ENCODE data around the gene MEG3.

Gene MEG3

DNA sequence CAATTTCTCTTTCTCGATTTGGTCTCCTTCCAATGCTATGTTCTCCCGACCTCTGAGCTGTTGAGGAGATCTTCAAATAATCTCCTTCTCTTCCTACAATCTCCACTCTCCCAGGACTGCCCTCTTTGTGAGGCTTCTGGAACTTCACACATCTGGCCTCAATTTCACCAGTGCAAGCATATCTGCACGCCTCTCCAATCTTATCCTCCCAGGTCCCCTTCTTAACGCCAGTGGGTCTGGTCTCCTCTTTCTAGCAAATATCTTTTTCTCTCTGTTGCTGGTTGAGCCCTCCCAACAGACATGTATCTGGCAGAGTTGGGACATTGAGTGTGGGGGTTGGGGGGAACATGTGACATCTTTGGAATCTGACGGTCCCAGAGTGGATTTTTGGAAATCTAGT, 59.7 kb downstream of the MEG3 start:
- Histone ChIP-seq H3K9ac (ENCODE audit: low read length in 2 of 2) (no peak overlapping the region), H3K27me3 (ENCODE audit: control insufficient read depth in 1 of 2, insufficient read depth in 2 of 2, low read length in 2 of 2) (peaks cover 3 to 5% of the 10 kb centered on the region in 2 donors), H3K4me1 (ENCODE audit: control insufficient read depth, insufficient read depth, low read length) (peaks cover 2% of the 10 kb centered on the region), H3K36me3 (ENCODE audit: control insufficient read depth in 2 of 2, insufficient read depth in 2 of 2, low read length in 2 of 2) (no peaks in the 10 kb centered on the region), H3K9me3 (ENCODE audit: control insufficient read depth in 2 of 2, low read length in 2 of 2) (peaks cover 0 to 5% of the 10 kb centered on the region in 2 donors), H3K4me3 (ENCODE audit: low read length in 2 of 2) (no peak overlapping the region), H3K27ac (ENCODE audit: low read length) (no peak overlapping the region)

DNA sequence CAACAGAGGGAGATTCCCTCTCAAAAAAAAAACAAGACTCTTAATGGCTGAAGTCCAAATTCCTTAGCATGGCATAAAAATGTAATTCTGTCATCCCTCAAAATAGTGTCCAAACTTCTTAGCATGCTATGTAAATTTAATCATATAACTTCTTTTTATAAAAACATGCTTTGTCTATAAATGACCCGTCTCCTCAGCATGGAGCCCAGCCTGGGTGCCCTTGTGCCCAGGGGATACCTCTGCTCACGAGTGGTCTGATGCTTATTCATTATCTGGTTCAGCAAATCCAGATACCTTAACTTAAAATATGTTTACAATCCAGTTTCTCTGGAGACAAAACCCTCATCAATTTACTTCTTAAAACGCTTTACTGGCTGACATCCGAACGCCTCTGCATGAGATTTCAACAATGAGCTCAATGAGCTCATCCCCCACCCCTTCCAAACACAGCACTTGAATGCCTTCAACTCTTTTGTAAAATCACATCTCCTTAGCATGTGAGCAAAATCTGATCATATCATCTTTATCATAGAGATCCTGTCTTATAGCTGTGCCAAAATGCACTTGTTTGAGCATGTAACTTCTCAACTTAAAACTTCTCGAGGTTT, 61.9 kb downstream of the MEG3 start:
- H3K27ac ChIP-seq (ENCODE audit: low read length): no peak overlapping the region
- peaks cover 5 to 8% of the 10 kb centered on the region in 2 donors for H3K27me3 ChIP-seq (ENCODE audit: control insufficient read depth in 1 of 2, insufficient read depth in 2 of 2, low read length in 2 of 2)
- H3K9me3 ChIP-seq (ENCODE audit: control insufficient read depth in 2 of 2, low read length in 2 of 2): no peaks in the 10 kb centered on the region
- no peaks in the 10 kb centered on the region for H3K4me1 ChIP-seq (ENCODE audit: control insufficient read depth, insufficient read depth, low read length)
- no peak overlapping the region for H3K9ac ChIP-seq (ENCODE audit: low read length in 2 of 2)
- H3K4me3 ChIP-seq (ENCODE audit: low read length in 2 of 2): no peak overlapping the region
- H3K36me3 ChIP-seq (ENCODE audit: control insufficient read depth in 2 of 2, insufficient read depth in 2 of 2, low read length in 2 of 2): no peaks in the 10 kb centered on the region

DNA sequence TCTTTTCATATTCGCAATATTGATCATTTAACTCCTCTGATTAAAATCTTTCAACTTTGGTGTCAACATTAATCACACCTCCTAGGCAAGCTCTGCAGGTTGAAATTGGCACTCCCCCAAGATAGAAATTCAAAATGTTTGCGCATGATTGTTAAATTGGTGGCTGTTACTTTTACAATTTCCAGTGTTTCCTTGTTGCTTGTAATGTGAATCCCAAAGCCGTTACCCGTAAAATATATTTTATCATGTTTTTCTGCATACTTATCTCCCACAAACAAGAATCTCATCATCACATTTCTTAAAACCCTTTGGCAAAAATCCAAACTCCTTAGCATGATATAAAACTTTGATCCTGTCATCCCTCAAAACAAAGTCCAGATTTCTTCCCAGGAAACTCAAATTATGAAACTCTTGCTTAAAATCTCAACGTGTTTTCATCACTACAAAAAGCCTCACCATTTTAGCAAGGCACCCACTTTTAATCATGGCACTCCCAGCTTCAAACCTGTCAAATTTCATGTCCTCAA, 62.9 kb downstream of the MEG3 start:
- Histone ChIP-seq H3K9me3 (ENCODE audit: control insufficient read depth in 2 of 2, low read length in 2 of 2) (no peaks in the 10 kb centered on the region), H3K4me1 (ENCODE audit: control insufficient read depth, insufficient read depth, low read length) (no peaks in the 10 kb centered on the region), H3K36me3 (ENCODE audit: control insufficient read depth in 2 of 2, insufficient read depth in 2 of 2, low read length in 2 of 2) (no peaks in the 10 kb centered on the region), H3K27me3 (ENCODE audit: control insufficient read depth in 1 of 2, insufficient read depth in 2 of 2, low read length in 2 of 2) (peaks cover 5 to 8% of the 10 kb centered on the region in 2 donors), H3K9ac (ENCODE audit: low read length in 2 of 2) (no peak overlapping the region), H3K4me3 (ENCODE audit: low read length in 2 of 2) (no peak overlapping the region), H3K27ac (ENCODE audit: low read length) (no peak overlapping the region)

DNA sequence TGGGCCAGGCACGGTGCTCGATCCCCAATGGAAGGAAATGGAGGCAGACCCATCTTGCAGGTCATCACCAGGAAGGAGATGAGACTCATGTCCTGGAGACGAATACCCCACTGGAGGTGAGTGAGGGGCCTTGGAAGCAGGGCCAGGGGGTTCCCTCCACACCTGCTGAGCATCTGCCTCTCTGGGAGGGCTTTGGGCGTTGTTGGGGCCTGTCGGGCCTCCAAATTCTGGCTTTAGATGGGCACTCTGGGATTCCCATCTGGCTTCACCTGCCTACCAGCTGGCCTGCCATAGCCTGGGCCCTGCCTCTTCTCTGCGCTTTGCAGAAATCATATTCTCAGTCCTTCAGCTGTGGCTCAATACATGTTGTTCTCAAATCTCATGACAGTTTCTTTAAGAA, 63.7 kb downstream of the MEG3 start:
- H3K4me1 ChIP-seq (ENCODE audit: control insufficient read depth, insufficient read depth, low read length): no peaks in the 10 kb centered on the region
- H3K27ac ChIP-seq (ENCODE audit: low read length): no peak overlapping the region
- H3K27me3 ChIP-seq (ENCODE audit: control insufficient read depth in 1 of 2, insufficient read depth in 2 of 2, low read length in 2 of 2): peaks cover 4 to 9% of the 10 kb centered on the region in 2 donors
- no peaks in the 10 kb centered on the region for H3K9me3 ChIP-seq (ENCODE audit: control insufficient read depth in 2 of 2, low read length in 2 of 2)
- no peak overlapping the region for H3K4me3 ChIP-seq (ENCODE audit: low read length in 2 of 2)
- no peak overlapping the region for H3K9ac ChIP-seq (ENCODE audit: low read length in 2 of 2)
- no peaks in the 10 kb centered on the region for H3K36me3 ChIP-seq (ENCODE audit: control insufficient read depth in 2 of 2, insufficient read depth in 2 of 2, low read length in 2 of 2)

DNA sequence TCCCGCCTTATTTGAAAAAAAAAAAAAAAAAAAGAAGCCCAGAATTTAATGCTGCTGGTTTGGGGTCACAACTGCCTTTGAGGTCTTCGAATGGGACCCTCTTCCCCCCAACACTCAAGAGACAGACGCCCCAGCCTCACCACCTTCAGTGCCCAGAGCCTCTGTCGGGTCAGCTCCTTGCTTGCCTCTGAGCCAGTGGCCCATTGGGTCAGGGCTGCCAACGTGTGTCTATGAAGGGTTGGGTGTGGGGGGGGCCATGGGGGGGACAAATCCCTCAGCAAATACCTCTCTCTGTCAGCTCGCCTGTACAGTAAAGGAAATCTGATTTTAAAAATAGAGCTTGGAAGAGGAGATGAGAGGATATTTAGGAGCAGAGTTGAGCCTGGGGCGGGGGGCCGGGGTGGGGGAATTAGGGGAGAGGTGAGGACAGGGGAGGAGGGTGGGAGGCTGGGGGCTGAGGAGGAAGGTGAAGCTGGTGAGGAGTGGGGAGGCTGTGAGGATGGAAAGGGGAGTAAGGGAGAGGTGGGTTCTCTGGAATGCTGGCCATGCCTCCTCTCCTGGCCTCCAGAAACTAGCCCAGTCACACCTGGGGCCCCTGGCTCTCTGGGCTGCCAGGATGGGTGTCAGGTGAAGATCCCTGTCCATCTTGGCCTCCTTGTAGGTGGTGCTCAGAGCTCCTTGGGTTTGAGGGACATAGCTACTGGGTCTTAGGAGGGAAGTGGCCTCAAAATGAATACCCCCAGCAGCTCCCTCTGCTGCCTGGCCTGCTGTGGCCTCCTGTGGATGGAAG, 64.3 kb downstream of the MEG3 start:
- peaks cover 5 to 7% of the 10 kb centered on the region in 2 donors for H3K27me3 ChIP-seq (ENCODE audit: control insufficient read depth in 1 of 2, insufficient read depth in 2 of 2, low read length in 2 of 2)
- H3K36me3 ChIP-seq (ENCODE audit: control insufficient read depth in 2 of 2, insufficient read depth in 2 of 2, low read length in 2 of 2): no peaks in the 10 kb centered on the region
- H3K27ac ChIP-seq (ENCODE audit: low read length): no peak overlapping the region
- H3K9me3 ChIP-seq (ENCODE audit: control insufficient read depth in 2 of 2, low read length in 2 of 2): no peaks in the 10 kb centered on the region
- no peak overlapping the region for H3K4me3 ChIP-seq (ENCODE audit: low read length in 2 of 2)
- no peaks in the 10 kb centered on the region for H3K4me1 ChIP-seq (ENCODE audit: control insufficient read depth, insufficient read depth, low read length)
- H3K9ac ChIP-seq (ENCODE audit: low read length in 2 of 2): no peak overlapping the region

DNA sequence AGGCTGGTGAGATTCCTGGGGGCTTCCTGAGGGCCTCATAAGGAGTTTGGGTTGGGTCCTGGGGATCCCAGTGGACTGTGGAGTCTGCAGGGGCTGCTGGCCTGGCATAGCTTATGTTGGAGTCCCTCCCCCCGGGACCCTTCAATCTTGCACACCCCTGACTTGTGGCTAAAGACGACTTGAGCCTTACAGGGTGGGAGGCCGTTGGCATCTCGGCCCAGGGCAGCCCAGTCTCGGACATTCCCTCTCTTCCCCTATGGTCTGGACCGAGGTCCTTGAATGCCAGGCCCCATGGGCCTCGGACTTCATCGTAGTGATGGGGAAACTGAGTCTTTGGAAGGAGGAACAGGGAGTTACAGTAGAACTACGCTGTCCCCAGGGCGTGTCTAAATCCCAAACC, 65.1 kb downstream of the MEG3 start:
- no peak overlapping the region for H3K4me3 ChIP-seq (ENCODE audit: low read length in 2 of 2)
- no peaks in the 10 kb centered on the region for H3K9me3 ChIP-seq (ENCODE audit: control insufficient read depth in 2 of 2, low read length in 2 of 2)
- H3K4me1 ChIP-seq (ENCODE audit: control insufficient read depth, insufficient read depth, low read length): no peaks in the 10 kb centered on the region
- peaks cover 3 to 9% of the 10 kb centered on the region in 2 donors for H3K27me3 ChIP-seq (ENCODE audit: control insufficient read depth in 1 of 2, insufficient read depth in 2 of 2, low read length in 2 of 2)
- H3K27ac ChIP-seq (ENCODE audit: low read length): no peak overlapping the region
- no peak overlapping the region for H3K9ac ChIP-seq (ENCODE audit: low read length in 2 of 2)
- no peaks in the 10 kb centered on the region for H3K36me3 ChIP-seq (ENCODE audit: control insufficient read depth in 2 of 2, insufficient read depth in 2 of 2, low read length in 2 of 2)

DNA sequence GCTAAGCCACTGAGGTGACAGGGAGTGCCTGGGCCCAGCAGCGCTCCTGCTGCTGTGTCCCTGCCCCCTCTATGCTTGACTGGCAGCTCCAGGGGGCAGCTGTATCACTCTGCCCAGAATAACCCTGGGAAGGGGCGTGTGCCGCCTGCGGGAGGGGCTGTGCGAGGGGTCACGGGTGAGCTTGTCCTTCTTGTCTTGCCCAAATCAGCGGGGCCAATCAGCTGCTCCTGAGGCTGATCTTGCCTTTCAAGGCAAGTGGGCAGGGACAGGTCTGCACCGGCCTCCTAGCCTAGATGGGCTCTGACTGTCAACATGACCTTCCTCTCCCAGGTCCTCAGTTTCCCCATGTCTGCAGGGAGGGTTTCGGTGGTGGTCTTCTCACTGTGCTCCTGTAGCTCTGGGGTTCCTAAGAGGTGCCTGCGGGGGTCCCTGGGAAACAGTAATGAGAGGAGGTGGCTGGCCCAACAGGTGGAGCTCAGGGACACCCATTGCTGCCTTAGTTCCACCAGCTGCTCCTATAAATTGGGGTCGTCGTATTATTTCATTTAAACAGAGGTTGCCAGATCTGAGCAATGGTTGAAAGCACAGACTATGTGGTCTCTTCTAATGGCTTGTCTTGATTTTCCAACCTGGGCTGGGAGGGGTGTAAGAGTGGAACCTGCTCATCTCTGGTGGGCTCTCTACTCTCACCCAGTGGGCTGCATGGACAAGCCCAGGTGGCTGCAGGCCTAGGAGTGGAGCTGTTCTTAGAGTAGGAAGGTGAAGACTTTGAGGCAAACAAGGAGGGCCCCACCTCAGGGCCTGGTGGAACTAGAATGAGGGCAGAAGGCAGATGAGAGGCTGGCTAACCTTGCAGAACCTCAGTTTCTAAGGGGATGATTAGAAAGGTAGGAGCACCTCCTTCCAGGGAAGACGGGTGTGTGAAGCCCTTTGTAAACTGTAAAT, 65.9 kb downstream of the MEG3 start:
- Histone ChIP-seq H3K4me1 (ENCODE audit: control insufficient read depth, insufficient read depth, low read length) (no peaks in the 10 kb centered on the region), H3K9ac (ENCODE audit: low read length in 2 of 2) (no peak overlapping the region), H3K27ac (ENCODE audit: low read length) (no peak overlapping the region), H3K27me3 (ENCODE audit: control insufficient read depth in 1 of 2, insufficient read depth in 2 of 2, low read length in 2 of 2) (peaks cover 3 to 9% of the 10 kb centered on the region in 2 donors), H3K36me3 (ENCODE audit: control insufficient read depth in 2 of 2, insufficient read depth in 2 of 2, low read length in 2 of 2) (no peaks in the 10 kb centered on the region), H3K9me3 (ENCODE audit: control insufficient read depth in 2 of 2, low read length in 2 of 2) (no peaks in the 10 kb centered on the region), H3K4me3 (ENCODE audit: low read length in 2 of 2) (no peak overlapping the region)

DNA sequence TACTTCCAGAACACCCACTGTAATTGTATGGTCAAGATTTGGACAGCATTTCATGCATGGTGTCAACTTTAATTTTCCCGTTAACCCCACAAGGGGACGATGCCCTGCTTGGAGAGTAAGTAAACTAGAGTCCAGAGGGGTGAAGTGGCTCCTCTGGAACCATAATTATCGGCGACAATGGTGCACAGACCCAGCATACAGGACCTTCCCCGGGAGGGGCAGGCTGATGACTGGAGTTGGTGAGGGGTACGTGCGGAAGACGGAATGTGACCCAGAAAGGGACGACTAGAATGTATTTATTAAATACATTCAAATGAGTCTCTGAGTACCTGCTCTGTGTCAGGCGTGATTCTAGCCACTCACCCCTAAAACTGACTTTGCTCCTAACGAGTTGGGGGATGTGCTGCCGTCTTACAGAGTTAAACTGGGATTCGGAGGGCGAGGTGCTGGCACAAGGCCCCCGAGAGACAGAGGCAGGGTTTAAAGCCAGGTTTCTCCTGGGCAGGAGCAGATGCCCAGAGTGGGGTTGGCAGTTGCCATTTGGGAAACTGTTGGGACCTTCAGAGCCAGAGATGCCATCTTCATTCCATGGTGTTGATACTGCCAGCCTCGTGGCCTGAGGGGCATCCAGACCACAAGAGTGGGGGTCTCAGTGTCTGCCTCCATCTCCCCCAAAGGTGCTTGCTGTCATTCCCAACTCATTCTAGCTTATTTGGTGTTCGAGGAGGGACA, 66.7 kb downstream of the MEG3 start:
- Histone ChIP-seq H3K36me3 (ENCODE audit: control insufficient read depth in 2 of 2, insufficient read depth in 2 of 2, low read length in 2 of 2) (no peaks in the 10 kb centered on the region), H3K27ac (ENCODE audit: low read length) (no peak overlapping the region), H3K27me3 (ENCODE audit: control insufficient read depth in 1 of 2, insufficient read depth in 2 of 2, low read length in 2 of 2) (peaks cover 7 to 9% of the 10 kb centered on the region in 2 donors)

DNA sequence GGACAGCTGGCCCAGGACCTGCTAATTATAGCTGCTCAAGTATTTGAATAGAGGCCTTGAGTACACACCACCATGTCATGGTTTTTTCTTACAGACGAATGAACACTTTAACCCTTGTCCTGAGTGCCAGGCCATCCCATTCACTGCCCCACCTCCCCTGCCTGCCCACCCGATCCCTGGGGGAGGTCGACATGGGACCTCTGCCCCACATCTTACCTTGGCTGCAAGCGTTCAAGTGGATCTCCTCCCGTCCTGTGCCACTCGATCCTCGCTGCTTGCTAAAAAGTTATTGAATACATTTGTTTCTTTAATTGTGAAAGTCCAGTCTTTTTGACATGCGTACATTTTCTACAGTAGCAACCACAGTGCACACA, 67.3 kb downstream of the MEG3 start:
- H3K4me1 ChIP-seq (ENCODE audit: control insufficient read depth, insufficient read depth, low read length): no peaks in the 10 kb centered on the region
- H3K27ac ChIP-seq (ENCODE audit: low read length): no peak overlapping the region
- no peaks in the 10 kb centered on the region for H3K36me3 ChIP-seq (ENCODE audit: control insufficient read depth in 2 of 2, insufficient read depth in 2 of 2, low read length in 2 of 2)
- peaks cover 7 to 9% of the 10 kb centered on the region in 2 donors for H3K27me3 ChIP-seq (ENCODE audit: control insufficient read depth in 1 of 2, insufficient read depth in 2 of 2, low read length in 2 of 2)
- no peak overlapping the region for H3K9ac ChIP-seq (ENCODE audit: low read length in 2 of 2)
- H3K9me3 ChIP-seq (ENCODE audit: control insufficient read depth in 2 of 2, low read length in 2 of 2): no peaks in the 10 kb centered on the region
- no peak overlapping the region for H3K4me3 ChIP-seq (ENCODE audit: low read length in 2 of 2)

More for the DNA sequence above, 66.7 kb downstream of the MEG3 start:
- no peak overlapping the region for H3K9ac ChIP-seq (ENCODE audit: low read length in 2 of 2)
- H3K4me1 ChIP-seq (ENCODE audit: control insufficient read depth, insufficient read depth, low read length): no peaks in the 10 kb centered on the region
- H3K4me3 ChIP-seq (ENCODE audit: low read length in 2 of 2): no peak overlapping the region
- no peaks in the 10 kb centered on the region for H3K9me3 ChIP-seq (ENCODE audit: control insufficient read depth in 2 of 2, low read length in 2 of 2)

DNA sequence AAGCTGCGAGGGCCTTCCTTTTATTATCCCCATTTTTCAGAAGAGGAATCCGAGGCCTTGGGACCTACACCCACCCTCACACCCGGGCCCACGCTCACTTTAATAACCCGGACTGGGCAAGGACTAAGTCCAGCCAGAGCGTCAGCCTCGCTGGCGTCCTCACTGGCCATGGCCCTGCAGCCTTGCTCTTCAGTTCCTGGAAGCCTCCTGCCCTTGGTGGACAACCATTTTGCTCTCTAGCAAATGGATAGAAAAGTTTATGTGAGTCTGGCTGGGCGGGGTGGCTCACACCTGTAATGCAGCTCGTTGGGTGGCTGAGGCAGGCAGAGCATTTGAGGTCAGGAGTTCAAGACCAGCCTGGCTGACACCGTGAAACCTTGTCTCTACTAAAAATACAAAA, 67.8 kb downstream of the MEG3 start:
- Histone ChIP-seq H3K36me3 (ENCODE audit: control insufficient read depth in 2 of 2, insufficient read depth in 2 of 2, low read length in 2 of 2) (no peaks in the 10 kb centered on the region), H3K9me3 (ENCODE audit: control insufficient read depth in 2 of 2, low read length in 2 of 2) (no peaks in the 10 kb centered on the region), H3K4me3 (ENCODE audit: low read length in 2 of 2) (no peak overlapping the region), H3K27ac (ENCODE audit: low read length) (no peak overlapping the region), H3K27me3 (ENCODE audit: control insufficient read depth in 1 of 2, insufficient read depth in 2 of 2, low read length in 2 of 2) (peaks cover 7 to 9% of the 10 kb centered on the region in 2 donors), H3K9ac (ENCODE audit: low read length in 2 of 2) (no peak overlapping the region), H3K4me1 (ENCODE audit: control insufficient read depth, insufficient read depth, low read length) (no peaks in the 10 kb centered on the region)
